Astrocyte (in vitro differentiated cells and primary cell): ENCODE results near the gene TMEM167B. TPM values are rescaled to one million over a fixed set of nuclear protein-coding genes. Genes with fewer than 3 reads are reported as not detected.

Source experiments
- DNase-seq: peaks from one replicate; pipeline ENCODE4 v3.0.0-alpha.2; 2010; ENCODE audit warnings: low read depth
- FAIRE-seq: peaks from 2 replicates; lab custom pipeline; 2011; peaks lifted over from hg19 to GRCh38; lab: Jason Lieb, UNC
- H2AFZ ChIP-seq: 2 replicates; pipeline ENCODE4 v1.6.0; 2012; ENCODE audit warnings: low read depth, low read length, inconsistent platforms
- H3K27ac ChIP-seq: 2 replicates; pipeline ENCODE4 v1.5.1; 2011; ENCODE audit warnings: low read depth, low read length, inconsistent platforms
- H3K27me3 ChIP-seq: 2 replicates; pipeline ENCODE4 v1.6.0; 2011; ENCODE audit warnings: low read length, inconsistent platforms; ENCODE audit not compliant: insufficient read depth
- H3K36me3 ChIP-seq: 2 replicates; pipeline ENCODE4 v1.5.1; 2011; ENCODE audit warnings: low read length, inconsistent platforms; ENCODE audit not compliant: insufficient read depth
- H3K4me1 ChIP-seq: 2 replicates; pipeline ENCODE4 v1.5.1; 2011; ENCODE audit warnings: low read length, inconsistent platforms; ENCODE audit not compliant: insufficient read depth
- H3K4me2 ChIP-seq: 2 replicates; pipeline ENCODE4 v1.6.0; 2012; ENCODE audit warnings: low read length, inconsistent platforms
- H3K4me3 ChIP-seq: 2 replicates; pipeline ENCODE4 v1.5.1; 2011; ENCODE audit warnings: low read depth, mild to moderate bottlenecking, low read length, inconsistent platforms; ENCODE audit not compliant: insufficient read depth
- H3K79me2 ChIP-seq: 2 replicates; pipeline ENCODE4 v1.6.0; 2012; ENCODE audit warnings: mild to moderate bottlenecking, low read length, inconsistent platforms; ENCODE audit not compliant: insufficient read depth
- H3K9ac ChIP-seq: 2 replicates; pipeline ENCODE4 v1.6.0; 2012; ENCODE audit warnings: mild to moderate bottlenecking, low read length, inconsistent platforms
- H3K9me3 ChIP-seq: 2 replicates; pipeline ENCODE4 v1.5.1; 2012; ENCODE audit warnings: low read depth, mild to moderate bottlenecking, low read length, inconsistent platforms; ENCODE audit not compliant: insufficient read depth
- H4K20me1 ChIP-seq: 2 replicates; pipeline ENCODE4 v1.6.0; 2012; ENCODE audit warnings: low read length, inconsistent platforms; ENCODE audit not compliant: insufficient read depth
- H3K27ac Mint-ChIP-seq: one replicate; pipeline ENCODE4 v1.8.0; 2021; ENCODE audit warnings: mild to moderate bottlenecking, mixed read lengths; ENCODE audit not compliant: unreplicated experiment
- H3K27me3 Mint-ChIP-seq: one replicate; pipeline ENCODE4 v1.8.0; 2021; ENCODE audit warnings: low read depth, mixed read lengths; ENCODE audit not compliant: unreplicated experiment
- H3K36me3 Mint-ChIP-seq: one replicate; pipeline ENCODE4 v1.8.0; 2021; ENCODE audit warnings: low read depth, mixed read lengths; ENCODE audit not compliant: unreplicated experiment
- H3K4me1 Mint-ChIP-seq: one replicate; pipeline ENCODE4 v1.8.0; 2021; ENCODE audit warnings: low read depth, mixed read lengths; ENCODE audit not compliant: unreplicated experiment
- H3K4me3 Mint-ChIP-seq: one replicate; pipeline ENCODE4 v1.8.0; 2021; ENCODE audit warnings: mild to moderate bottlenecking, moderate library complexity, mixed read lengths; ENCODE audit not compliant: unreplicated experiment
- H3K9me3 Mint-ChIP-seq: one replicate; pipeline ENCODE4 v1.8.0; 2021; ENCODE audit warnings: mild to moderate bottlenecking, mixed read lengths; ENCODE audit not compliant: unreplicated experiment
- EZH2 ChIP-seq: IDR thresholded peaks from 2 replicates; pipeline ENCODE4 v1.6.1; 2012; ENCODE audit warnings: mild to moderate bottlenecking, low read length, inconsistent platforms; ENCODE audit not compliant: insufficient read depth
- total RNA-seq: library from RNA; stranded (reverse); gene quantifications from 2 replicates; pipeline ENCODE4 v1.2.1, GENCODE V29; 2021
- TF ChIP-seq, protein P1 (sequence below): IDR thresholded peaks from 2 replicates; pipeline ENCODE4 v1.5.1; 2011; ENCODE audit warnings: low read depth, mild to moderate bottlenecking, inconsistent platforms, low read length, moderate library complexity; ENCODE audit not compliant: insufficient read depth

The TMEM167B gene
- total RNA-seq, 1 donor from 2014 or later = 31.9 TPM

DNA sequence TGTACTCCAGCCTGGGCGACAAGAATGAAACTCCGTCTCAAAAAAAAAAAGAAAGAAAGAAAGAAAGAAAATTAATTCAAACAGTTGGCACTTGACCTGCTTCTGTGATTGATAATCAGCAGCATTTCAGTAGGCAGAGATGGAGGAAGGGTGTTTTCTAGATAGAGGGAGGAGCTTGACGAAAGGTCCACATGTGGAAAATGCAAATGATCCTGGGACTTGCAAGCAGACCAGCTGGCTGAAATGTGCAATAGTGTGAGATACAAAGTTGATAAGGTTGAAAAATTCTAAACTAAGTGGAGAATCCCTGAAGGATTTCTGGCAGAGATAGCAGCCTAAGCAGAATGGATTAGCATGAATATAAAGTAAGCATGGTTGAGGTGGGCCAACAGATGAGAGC is 27.5 kb downstream of the TMEM167B start:
- Mint-ChIP-seq H3K27ac (no peak overlapping the region), H3K27me3 (peaks cover 42% of the 10 kb centered on the region)
- FAIRE-seq = no peak

DNA sequence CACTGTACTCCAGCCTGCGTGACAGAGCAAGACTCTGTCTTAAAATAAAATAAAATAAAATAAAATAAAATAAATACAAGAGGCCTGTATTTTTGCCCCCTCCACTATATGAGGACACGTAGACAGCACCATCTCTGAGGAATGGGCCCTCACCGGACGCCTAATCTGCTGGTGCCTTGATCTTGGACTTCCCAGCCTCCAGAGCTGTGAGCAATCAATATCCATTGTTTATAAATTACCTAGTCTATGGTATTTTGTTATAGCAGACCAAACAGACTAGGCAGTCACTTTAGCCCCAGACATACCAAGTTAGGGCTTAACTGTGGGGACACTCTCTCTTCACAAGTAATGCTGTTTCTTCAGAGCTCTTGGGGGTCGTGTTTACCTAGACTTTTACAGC is 29.8 kb downstream of the TMEM167B start:
- Histone ChIP-seq H3K9ac (no peak overlapping the region), H3K9me3 (no peaks in the 10 kb centered on the region), H3K79me2 (no peaks in the 10 kb centered on the region), H3K27me3 (no peaks in the 10 kb centered on the region), H4K20me1 (no peaks in the 10 kb centered on the region), H3K4me1 (no peaks in the 10 kb centered on the region), H3K36me3 (no peaks in the 10 kb centered on the region), H3K4me3 (no peak overlapping the region), H2AFZ (no peak overlapping the region), H3K27ac (no peak overlapping the region), H3K4me2 (no peak overlapping the region)
- Mint-ChIP-seq H3K27me3 (peaks cover 23% of the 10 kb centered on the region), H3K4me1 (no peaks in the 10 kb centered on the region), H3K4me3 (no peak overlapping the region), H3K27ac (no peak overlapping the region), H3K9me3 (no peaks in the 10 kb centered on the region), H3K36me3 (no peaks in the 10 kb centered on the region)
- FAIRE-seq (no peak), DNase-seq (no peak)
- TF ChIP-seq, protein P1, sequence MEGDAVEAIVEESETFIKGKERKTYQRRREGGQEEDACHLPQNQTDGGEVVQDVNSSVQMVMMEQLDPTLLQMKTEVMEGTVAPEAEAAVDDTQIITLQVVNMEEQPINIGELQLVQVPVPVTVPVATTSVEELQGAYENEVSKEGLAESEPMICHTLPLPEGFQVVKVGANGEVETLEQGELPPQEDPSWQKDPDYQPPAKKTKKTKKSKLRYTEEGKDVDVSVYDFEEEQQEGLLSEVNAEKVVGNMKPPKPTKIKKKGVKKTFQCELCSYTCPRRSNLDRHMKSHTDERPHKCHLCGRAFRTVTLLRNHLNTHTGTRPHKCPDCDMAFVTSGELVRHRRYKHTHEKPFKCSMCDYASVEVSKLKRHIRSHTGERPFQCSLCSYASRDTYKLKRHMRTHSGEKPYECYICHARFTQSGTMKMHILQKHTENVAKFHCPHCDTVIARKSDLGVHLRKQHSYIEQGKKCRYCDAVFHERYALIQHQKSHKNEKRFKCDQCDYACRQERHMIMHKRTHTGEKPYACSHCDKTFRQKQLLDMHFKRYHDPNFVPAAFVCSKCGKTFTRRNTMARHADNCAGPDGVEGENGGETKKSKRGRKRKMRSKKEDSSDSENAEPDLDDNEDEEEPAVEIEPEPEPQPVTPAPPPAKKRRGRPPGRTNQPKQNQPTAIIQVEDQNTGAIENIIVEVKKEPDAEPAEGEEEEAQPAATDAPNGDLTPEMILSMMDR = no peak
- no peak for TF ChIP-seq EZH2

More for the DNA sequence above, 27.5 kb downstream of the TMEM167B start:
- Histone ChIP-seq H3K27ac (no peak overlapping the region), H3K9ac (no peak overlapping the region), H3K79me2 (no peaks in the 10 kb centered on the region), H4K20me1 (no peaks in the 10 kb centered on the region), H3K4me1 (peaks cover 7% of the 10 kb centered on the region), H3K27me3 (peaks cover 17% of the 10 kb centered on the region), H3K4me3 (no peak overlapping the region), H3K4me2 (no peak overlapping the region), H3K9me3 (no peaks in the 10 kb centered on the region), H2AFZ (no peak overlapping the region), H3K36me3 (no peaks in the 10 kb centered on the region)
- no peak for TF ChIP-seq EZH2
- TF ChIP-seq, protein P1 = no peak
- Mint-ChIP-seq H3K4me1 (no peaks in the 10 kb centered on the region), H3K4me3 (no peak overlapping the region), H3K36me3 (no peaks in the 10 kb centered on the region), H3K9me3 (no peaks in the 10 kb centered on the region)
- no peak for DNase-seq

DNA sequence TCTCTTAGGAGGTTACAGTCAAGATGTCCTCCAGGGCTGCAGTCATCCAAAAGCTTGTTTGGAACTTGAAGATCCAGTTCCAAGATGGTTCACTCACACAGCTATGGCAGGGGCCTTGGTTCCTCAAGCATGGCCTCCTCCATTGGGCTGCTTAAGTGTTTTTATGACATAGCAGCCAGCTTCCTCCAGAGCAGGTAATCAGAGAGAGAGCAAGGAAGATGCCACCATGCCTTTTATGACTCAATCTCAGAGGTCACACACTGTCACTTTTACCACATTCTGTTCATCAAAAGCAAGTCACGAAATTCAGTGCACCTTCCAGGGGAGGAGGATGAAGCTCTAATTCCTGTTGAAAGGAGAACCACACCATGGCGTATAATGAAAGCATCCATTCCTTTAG is 40.5 kb downstream of the TMEM167B start:
- Histone ChIP-seq H3K9me3 (no peaks in the 10 kb centered on the region), H3K4me1 (no peaks in the 10 kb centered on the region), H3K79me2 (no peaks in the 10 kb centered on the region), H3K27ac (no peak overlapping the region), H3K27me3 (no peaks in the 10 kb centered on the region), H3K9ac (no peak overlapping the region), H2AFZ (no peak overlapping the region), H4K20me1 (no peaks in the 10 kb centered on the region), H3K4me3 (no peak overlapping the region), H3K4me2 (no peak overlapping the region), H3K36me3 (no peaks in the 10 kb centered on the region)
- TF ChIP-seq EZH2 = no peak
- TF ChIP-seq, protein P1 = no peak
- peaks cover 8% of the 10 kb centered on the region for H3K27me3 Mint-ChIP-seq
- H3K27ac Mint-ChIP-seq = no peak overlapping the region
- no peak overlapping the region for H3K4me3 Mint-ChIP-seq
- no peaks in the 10 kb centered on the region for H3K4me1 Mint-ChIP-seq
- FAIRE-seq (no peak), DNase-seq (no peak)
- H3K9me3 Mint-ChIP-seq = no peaks in the 10 kb centered on the region
- no peaks in the 10 kb centered on the region for H3K36me3 Mint-ChIP-seq
